Muscle of back (tissue), 11 donors: ENCODE data around the gene PRKCE. TPM values are rescaled to one million over a fixed set of nuclear protein-coding genes. Genes with fewer than 3 reads are reported as not detected.
A peak's percentile ranks its signal among the peaks of the same experiment; 100 is the strongest.

ENCODE experiments used
- DNase-seq, 3 donors: peaks; one replicate each; pipeline versions ENCODE4 v3.0.0 to v3.0.0-alpha.2; 2013
- polyA plus RNA-seq, 10 donors: library from polyadenylated mRNA; unstranded; fragments of 120-200 nt; gene quantifications; one replicate each; pipeline ENCODE4 v1.2.1, GENCODE V29; 2013; ENCODE audit not compliant: insufficient read length in 10 of 10

Gene PRKCE
- polyA plus RNA-seq, 10 donors = 4.6 to 7.8 (median 6.1) TPM

GRCh38 chr2:45778720-45779171 is 127.3 kb downstream of the PRKCE start:
- peak; percentile 34 to 59 (median 53) for DNase-seq

GRCh38 chr2:45780541-45781463 is 129.3 kb downstream of the PRKCE start:
- no peak for DNase-seq

- no peak for DNase-seq
Measured at GRCh38 chr2:45781464-45781811, 130.0 kb downstream of the PRKCE start.

- DNase-seq = no peak
Measured at GRCh38 chr2:45782436-45782835, 131.0 kb downstream of the PRKCE start.

GRCh38 chr2:45782986-45783385 is 131.5 kb downstream of the PRKCE start:
- no peak for DNase-seq

- DNase-seq = no peak
Measured at GRCh38 chr2:45786030-45786835, 134.8 kb downstream of the PRKCE start.

GRCh38 chr2:45786836-45787357 is 135.4 kb downstream of the PRKCE start:
- DNase-seq = no peak

GRCh38 chr2:45788401-45788800 is 136.9 kb downstream of the PRKCE start:
- DNase-seq = no peak

- DNase-seq = no peak
Measured at GRCh38 chr2:45789317-45789716, 137.8 kb downstream of the PRKCE start.

- no peak for DNase-seq
Measured at GRCh38 chr2:45789961-45790723, 138.7 kb downstream of the PRKCE start.

- no peak for DNase-seq
Measured at GRCh38 chr2:45793305-45793962, 142.0 kb downstream of the PRKCE start.

GRCh38 chr2:45794134-45794617 is 142.7 kb downstream of the PRKCE start:
- no peak for DNase-seq

GRCh38 chr2:45796500-45796899 is 145.0 kb downstream of the PRKCE start:
- no peak for DNase-seq

- DNase-seq = no peak
Measured at GRCh38 chr2:45797451-45798230, 146.2 kb downstream of the PRKCE start.

- no peak for DNase-seq
Measured at GRCh38 chr2:45799679-45800381, 148.4 kb downstream of the PRKCE start.

GRCh38 chr2:45802499-45803138 is 151.1 kb downstream of the PRKCE start:
- DNase-seq = no peak

GRCh38 chr2:45804987-45805755 is 153.7 kb downstream of the PRKCE start:
- no peak for DNase-seq
